AG08396 (cell line): Measurements from ENCODE around the gene STAP1.
"Not testable (repeated sequence)": the region's sequence is repeated elsewhere in the genome, so short reads cannot be mapped to it uniquely, and the experiment has no call there.

Source experiments
- DNase-seq: peaks from one replicate; pipeline ENCODE4 v3.0.0; 2012; ENCODE audit warnings: low spot score, mixed read lengths

Gene STAP1

GRCh38 chr4:67558493-67558892, at the start of gene STAP1:
TSS of gene STAP1 (plus strand) at chr4:67558727. CDS start at chr4:67558810, 83 bp downstream.
- no peak for DNase-seq

GRCh38 chr4:67512501-67512900, 46.0 kb upstream of the STAP1 start:
- no peak for DNase-seq

GRCh38 chr4:67520141-67520540, 38.4 kb upstream of the STAP1 start:
- no peak for DNase-seq

DNA sequence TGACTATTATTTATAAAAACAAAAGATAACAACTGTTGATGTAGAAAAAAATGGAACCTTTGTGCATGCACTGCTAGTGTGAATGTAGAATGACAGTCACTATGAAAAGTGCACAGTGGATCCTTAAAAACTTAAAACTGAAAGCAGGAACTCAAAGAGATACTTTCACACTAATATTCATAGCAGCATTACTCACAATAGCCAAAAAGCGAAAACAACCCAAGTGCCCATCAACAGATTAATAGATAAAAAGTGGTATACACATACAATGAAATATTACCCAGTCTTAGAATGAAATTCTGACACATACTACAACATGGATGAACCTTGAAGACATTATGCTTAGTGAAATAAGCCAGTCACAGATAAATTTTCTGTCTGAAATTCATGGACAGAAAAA, 37.0 kb upstream of the STAP1 start:
- no peak for DNase-seq

DNA sequence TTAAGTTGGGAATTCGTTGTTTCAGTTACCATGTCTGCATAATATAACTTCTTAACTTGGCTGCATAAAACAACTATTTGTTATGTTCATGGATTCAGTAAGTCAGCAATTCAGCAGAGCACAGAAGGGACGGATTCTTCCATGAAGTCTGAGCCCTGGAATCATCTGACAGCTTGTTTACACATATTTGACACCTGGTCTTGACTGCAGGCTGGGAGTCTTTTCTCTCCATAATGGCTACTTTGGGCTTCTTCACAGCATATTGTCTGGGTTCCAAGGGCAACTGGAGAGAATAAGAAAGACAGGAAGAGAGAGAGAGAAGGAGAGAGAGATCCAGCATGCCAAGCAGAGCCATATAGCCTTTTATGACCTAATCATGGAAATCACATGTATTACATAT, 36.3 kb upstream of the STAP1 start:
- no peak for DNase-seq

DNA sequence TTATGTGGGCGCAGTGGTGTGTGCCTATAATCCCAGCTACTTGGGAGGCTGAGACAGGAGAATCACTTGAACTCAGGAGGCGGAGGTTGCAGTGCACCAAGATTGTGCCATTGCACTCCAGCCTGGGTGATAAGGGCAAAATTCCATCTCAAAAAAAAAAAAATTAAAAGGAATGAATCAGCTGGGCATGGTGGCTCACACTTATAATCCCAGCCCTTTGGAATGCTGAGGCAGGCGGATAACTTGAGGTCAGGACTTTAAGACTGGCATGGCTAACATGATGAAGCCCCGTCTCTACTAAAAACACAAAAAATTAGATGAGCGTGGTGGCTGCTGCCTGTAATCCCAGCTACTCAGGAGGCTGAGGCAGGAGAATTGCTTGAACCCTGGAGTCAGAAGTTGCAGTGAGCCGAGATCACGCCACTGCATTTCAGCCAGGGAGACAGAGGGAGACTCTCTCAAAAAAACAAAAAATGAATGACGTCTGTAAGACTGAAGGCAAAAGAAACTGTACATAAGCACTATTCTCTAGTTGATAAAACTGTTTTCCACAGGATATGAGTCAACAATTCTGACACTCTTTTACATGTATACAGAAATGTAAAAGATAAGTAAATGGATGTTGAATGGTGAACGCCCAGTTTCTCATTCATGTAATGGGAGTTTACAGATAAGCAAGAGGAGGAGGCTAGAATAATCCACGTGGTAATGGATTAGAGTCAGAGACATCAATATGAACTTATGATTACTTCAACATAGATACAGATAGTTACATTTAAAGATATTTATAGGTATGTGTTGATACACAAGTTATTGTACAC, 35.5 kb upstream of the STAP1 start:
- DNase-seq, result no peak

- not testable (repeated sequence) for DNase-seq
Measured at GRCh38 chr4:67524140-67524539, 34.4 kb upstream of the STAP1 start.

- no peak for DNase-seq
Measured at GRCh38 chr4:67531379-67531962, 27.1 kb upstream of the STAP1 start.

GRCh38 chr4:67532397-67532796, 26.1 kb upstream of the STAP1 start:
- not testable (repeated sequence) for DNase-seq

DNA sequence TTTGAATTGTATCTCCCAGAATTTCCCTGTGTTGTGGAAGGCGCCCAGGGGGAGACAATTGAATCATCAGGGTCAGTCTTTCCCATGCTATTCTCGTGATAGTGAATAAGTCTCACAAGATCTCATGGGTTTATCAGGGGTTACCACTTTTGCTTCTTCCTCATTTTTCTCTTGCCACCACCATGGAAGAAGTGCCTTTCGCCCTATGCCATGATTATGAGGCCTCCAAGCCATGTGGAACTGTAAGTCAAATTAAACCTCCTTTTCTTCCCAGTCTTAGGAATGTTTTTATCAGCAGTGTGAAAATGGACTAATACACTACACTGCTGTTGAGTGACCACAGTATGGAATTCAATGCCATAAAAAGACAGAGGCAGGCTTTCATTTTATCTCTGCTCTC, 25.4 kb upstream of the STAP1 start:
- DNase-seq, result no peak

- DNase-seq, result no peak
Measured at GRCh38 chr4:67535280-67535840, 23.2 kb upstream of the STAP1 start.

DNA sequence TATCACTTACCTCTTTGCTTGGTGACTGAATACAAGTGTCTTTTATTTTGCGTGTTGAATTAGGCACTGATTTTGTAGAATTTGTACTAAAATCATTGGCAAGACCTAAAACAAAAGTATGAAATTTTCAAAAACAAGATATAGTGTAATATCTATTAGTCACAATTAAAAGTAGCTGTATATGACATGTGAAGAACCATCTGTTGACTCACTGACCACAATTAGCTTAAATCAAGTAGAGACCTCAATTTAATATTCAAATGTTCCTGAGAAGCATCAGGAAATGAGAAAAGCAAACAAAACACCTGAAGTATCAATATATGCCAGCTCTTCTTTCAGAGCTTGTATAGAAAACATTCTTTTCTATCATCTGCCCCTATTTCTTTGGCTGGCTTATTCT, 18.7 kb upstream of the STAP1 start:
- DNase-seq, result no peak

DNA sequence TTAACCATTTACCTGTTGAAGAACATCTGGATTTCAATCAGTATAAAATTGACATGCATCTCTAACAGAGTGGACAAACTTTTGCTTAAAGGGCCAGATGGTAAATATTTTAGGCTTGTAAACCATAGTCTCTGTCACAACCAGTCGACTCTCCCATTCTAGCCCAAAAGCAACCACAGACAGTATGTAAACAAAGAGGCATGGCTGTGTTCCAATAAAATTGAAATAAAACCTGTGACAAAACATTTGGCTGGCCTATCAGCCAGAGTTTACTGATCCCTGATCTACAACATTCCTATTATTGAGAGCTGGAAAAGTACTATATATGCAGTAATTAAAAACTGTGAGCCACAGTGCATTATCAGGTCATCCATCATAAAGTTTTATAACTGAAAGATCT, 16.5 kb upstream of the STAP1 start:
- DNase-seq, result peak; percentile 4

DNA sequence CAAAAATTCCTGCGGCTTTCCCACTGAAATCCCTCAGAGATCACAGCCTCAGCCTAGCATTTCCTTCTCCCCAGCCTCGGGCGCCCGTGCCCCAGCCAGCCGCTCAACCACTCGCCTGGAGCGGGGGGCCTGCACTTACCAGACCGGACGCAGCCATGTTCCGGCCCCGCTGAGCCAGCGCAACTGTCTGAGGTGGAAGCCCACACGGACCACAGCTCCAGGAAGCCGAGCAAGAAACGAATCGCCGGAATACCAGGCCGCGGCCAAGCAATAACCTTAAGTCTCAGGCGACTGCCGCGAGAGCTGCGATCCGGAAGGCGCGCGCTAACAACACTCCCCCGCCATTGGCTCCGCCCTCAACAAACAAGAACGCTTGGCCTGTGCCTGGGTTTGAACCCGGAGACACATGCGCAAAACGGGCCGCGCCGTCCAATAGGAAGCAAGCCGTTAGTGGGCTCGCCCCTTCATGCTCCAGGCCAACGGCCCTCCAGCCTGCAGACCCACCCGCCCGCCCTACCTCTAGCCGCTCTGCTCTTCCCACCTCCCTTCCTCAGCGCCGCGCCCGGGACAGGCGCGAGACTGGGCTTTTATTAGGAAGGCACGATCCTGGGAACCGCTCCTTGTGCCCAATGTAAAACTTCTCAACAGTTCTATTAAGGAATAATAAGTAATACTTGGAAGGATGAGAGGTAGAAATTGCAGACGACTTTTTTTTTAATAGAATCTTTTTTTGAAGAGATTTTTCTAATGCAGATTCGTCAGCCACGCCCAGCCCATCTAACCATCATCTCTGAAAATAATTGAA, 13.1 kb upstream of the STAP1 start, which contains the start of gene CENPC:
Gene CENPC (minus strand): TSS at position 305 of the 805 bp plus-strand sequence. CDS start 148 bp downstream, at position 157.
- DNase-seq, result peak; percentile 93

DNA sequence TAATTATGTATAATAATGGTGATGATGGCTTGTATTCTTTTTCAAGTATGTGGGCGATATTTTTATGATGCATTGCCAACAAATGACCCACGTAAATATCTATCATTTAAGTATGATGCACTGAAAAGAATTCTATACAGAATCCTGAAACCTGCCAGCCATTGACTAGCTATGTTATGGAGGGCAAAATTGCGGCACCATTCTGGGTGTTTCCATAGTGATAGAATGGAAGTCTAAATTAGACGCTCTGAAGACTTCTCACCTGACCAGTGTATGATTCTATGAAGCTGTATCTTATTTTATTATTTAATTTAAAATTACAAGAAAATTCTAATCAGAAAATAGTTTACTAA, 12.5 kb upstream of the STAP1 start:
- DNase-seq, result no peak

DNA sequence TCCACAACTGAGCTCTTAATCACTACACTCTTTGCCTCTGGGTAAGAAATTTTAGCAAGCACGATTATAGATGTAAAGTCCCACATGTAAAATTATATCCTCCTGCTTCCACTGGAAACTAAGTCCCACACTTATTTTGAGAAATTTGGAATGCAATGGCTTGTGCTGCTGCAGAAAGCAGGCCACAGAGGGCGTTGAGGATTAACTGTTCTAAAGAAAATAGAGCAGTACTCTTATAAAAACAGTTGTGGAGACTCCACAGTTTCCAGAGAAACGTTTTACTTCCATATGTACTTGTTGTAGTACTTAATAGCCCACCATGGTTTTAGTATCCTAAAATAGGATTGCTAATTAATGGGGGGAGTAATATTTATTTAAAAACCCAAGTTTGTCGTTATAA, 11.6 kb upstream of the STAP1 start:
- DNase-seq, result no peak

DNA sequence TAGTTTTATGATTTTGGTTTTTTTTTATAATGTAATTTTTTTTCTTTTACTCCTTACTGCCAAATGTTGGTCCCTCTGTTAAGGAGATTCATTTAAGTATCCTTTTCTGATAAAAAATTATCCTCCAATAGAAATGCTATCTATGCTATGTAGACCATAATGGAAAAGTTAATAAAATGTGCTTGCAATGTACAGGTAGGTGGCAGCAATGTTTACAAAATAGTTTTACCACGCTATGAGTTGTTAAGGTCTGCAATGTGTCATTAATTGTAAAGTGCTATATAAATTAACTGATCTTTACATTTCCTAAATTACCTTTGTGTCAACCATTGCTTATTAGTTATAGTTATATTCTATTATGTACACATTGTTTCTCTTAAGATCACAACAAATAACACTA, 9.4 kb upstream of the STAP1 start:
- no peak for DNase-seq

DNA sequence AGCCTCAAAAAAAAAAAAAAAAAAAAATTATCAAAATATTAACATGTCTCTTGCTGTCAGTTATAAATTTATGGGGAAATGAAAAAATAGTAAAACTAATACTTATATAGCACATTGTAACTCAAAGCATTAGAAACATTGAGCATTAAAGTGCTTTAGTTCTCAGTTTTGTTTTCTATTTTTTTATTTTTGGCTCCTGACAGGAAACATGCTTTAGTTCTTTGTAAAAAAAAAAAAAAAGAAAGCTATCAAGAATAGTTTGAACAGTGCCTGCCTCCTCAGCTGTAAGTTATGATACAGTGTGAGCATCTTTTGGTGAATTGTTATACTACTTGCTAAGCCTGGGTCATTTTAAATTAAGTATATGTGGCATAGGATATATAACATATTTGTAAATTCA, 8.1 kb upstream of the STAP1 start:
- no peak for DNase-seq

GRCh38 chr4:67550857-67551256, 7.7 kb upstream of the STAP1 start:
- DNase-seq, result no peak

GRCh38 chr4:67552146-67552792, 6.3 kb upstream of the STAP1 start:
- not testable (repeated sequence) for DNase-seq

DNA sequence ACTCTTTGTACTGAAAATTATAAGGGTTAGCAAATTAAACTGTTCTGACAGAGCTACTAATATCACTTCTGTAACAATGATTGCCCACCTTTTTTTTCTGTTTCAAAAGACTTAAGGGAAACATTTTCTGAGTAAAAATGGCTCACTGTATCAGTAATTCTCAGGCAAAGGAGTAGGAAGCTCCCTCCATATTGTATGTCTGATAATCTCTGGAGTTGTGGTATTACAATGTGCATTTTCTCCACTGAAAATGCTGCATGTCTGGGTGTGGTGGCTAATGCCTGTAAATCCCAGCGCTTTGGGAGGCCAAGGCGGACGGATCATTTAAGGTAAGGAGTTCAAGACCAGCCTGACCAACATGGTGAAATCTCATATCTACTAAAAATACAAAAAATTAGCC, 4.4 kb upstream of the STAP1 start:
- no peak for DNase-seq

DNA sequence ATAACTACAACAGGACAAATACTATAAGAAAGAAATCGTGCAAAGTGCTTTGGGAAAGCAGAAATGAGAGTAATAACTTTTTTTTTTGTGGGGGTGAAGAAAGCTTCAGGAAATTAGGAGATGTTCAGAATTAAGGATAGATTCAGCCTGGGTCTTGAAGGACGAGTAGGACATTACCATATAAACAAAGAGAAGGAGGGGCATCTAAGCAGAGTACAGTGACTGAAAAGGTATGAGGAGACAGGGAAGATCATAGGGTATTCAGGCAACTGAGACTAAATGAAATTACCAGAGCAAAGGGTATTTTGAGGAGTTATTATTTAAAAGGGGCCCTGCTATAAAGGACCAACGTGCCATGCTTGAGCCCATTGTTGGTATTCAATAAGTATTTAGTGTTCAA, 3.1 kb upstream of the STAP1 start:
- no peak for DNase-seq
